OCI-LY7 (cell line): Measurements from ENCODE around the gene TMED8. TPM values are rescaled to one million over a fixed set of nuclear protein-coding genes. Genes with fewer than 3 reads are reported as not detected.

Experiments
- BruUV-seq: library from RNA; stranded (reverse); fragments of 400-500 nt; replicated peaks from 2 replicates; lab custom pipeline; 2021; lab: Mats Ljungman, UMichigan
- CTCF ChIA-PET: fragments of 300-600 bp; sonication (Branson Sonifier 250); formaldehyde crosslinking; loops from one replicate; lab custom pipeline; 2022; ENCODE audit warnings: antibody characterized with exemption; ENCODE audit not compliant: unreplicated experiment; lab: Charles Lee
- POLR2A ChIA-PET: fragments of 300-600 bp; sonication (Branson Sonifier 250); formaldehyde crosslinking; loops from one replicate; lab custom pipeline; 2022; ENCODE audit warnings: antibody characterized with exemption; lab: Charles Lee
- DNase-seq: peaks from one replicate; pipeline ENCODE4 v3.0.0-alpha.2; 2015; ENCODE audit warnings: low spot score
- H2AFZ ChIP-seq: fragments of 200-600 bp; sonication (generic), shearing (Covaris generic); 2 replicates; pipeline ENCODE4 v1.6.1; 2014; ENCODE audit warnings: mild to moderate bottlenecking, antibody characterized with exemption, low read length, moderate library complexity
- H3K27ac ChIP-seq: fragments of 200-600 bp; sonication (generic); 2 replicates; pipeline ENCODE4 v1.5.1; 2014; ENCODE audit warnings: mixed run types, low read depth, mild to moderate bottlenecking, moderate library complexity, low read length, inconsistent platforms; ENCODE audit not compliant: poor library complexity, severe bottlenecking
- H3K36me3 ChIP-seq: fragments of 200-600 bp; sonication (generic); 2 replicates; pipeline ENCODE4 v1.6.1; 2014; ENCODE audit warnings: mild to moderate bottlenecking, antibody characterized with exemption, low read length, moderate library complexity, mixed read lengths; ENCODE audit not compliant: insufficient read depth
- H3K4me1 ChIP-seq: fragments of 200-600 bp; sonication (generic); 2 replicates; pipeline ENCODE4 v1.5.1; 2014; ENCODE audit warnings: mild to moderate bottlenecking, low read length; ENCODE audit not compliant: insufficient read depth, poor library complexity, severe bottlenecking
- H3K4me2 ChIP-seq: fragments of 200-600 bp; sonication (generic); 2 replicates; pipeline ENCODE4 v1.6.1; 2014; ENCODE audit warnings: mild to moderate bottlenecking, low read length
- H3K4me3 ChIP-seq: fragments of 200-600 bp; sonication (generic); 2 replicates; pipeline ENCODE4 v1.5.1; 2014; ENCODE audit warnings: mild to moderate bottlenecking, low read depth, low read length; ENCODE audit not compliant: poor library complexity, severe bottlenecking
- H3K79me2 ChIP-seq: fragments of 200-600 bp; sonication (generic); 2 replicates; pipeline ENCODE4 v1.6.1; 2016; ENCODE audit warnings: low read depth, mild to moderate bottlenecking, low read length, moderate library complexity, mixed read lengths; ENCODE audit not compliant: insufficient read depth
- H3K9me2 ChIP-seq: fragments of 200-600 bp; sonication (generic); 2 replicates; pipeline ENCODE4 v1.6.1; 2016; ENCODE audit warnings: mild to moderate bottlenecking, low read length, mixed read lengths; ENCODE audit not compliant: insufficient read depth
- H3K9me3 ChIP-seq: fragments of 200-600 bp; sonication (generic); 2 replicates; pipeline ENCODE4 v1.6.1; 2014; ENCODE audit warnings: mild to moderate bottlenecking, mixed run types, low read length, mixed read lengths
- H4K20me1 ChIP-seq: fragments of 200-600 bp; sonication (generic); 2 replicates; pipeline ENCODE4 v1.6.1; 2014; ENCODE audit warnings: mild to moderate bottlenecking, antibody characterized with exemption, low read length, moderate library complexity, mixed read lengths; ENCODE audit not compliant: insufficient read depth
- CTCF ChIP-seq: fragments of 200-600 bp; sonication (generic); conservative IDR thresholded peaks from 2 replicates; pipeline ENCODE4 v1.5.1; 2014; ENCODE audit warnings: mild to moderate bottlenecking, antibody characterized with exemption, low read length, moderate library complexity, mixed read lengths
- EZH2phosphoT487 ChIP-seq: fragments of 200-600 bp; sonication (generic); IDR thresholded peaks from 2 replicates; pipeline ENCODE4 v1.6.1; 2018; ENCODE audit warnings: low read depth, borderline replicate concordance, mild to moderate bottlenecking, mixed run types, antibody characterized with exemption, low read length, moderate library complexity, mixed read lengths
- intact Hi-C: fragments of 100-400 bp; cut with micrococcal nuclease; formaldehyde crosslinking; loops from one replicate; pipeline ENCODE4 v1.10.0; 2022; ENCODE audit not compliant: unreplicated experiment
- total RNA-seq, 2 experiments: library from RNA; depleted of rRNA in 1 of 2; stranded (reverse); fragments of >200 nt in 1 of 2; shearing (Covaris generic) in 1 of 2; gene quantifications; 2 replicates each; pipeline ENCODE4 v1.2.3, GENCODE V29; 2014 to 2022

The TMED8 gene
- total RNA-seq, 2 experiments from 2014 or later, result 21.9 to 45.4 TPM

GRCh38 chr14:77344377-77344996 lies 32.4 kb downstream of the TMED8 start:
- Histone ChIP-seq H3K9me2 (no peaks in the 10 kb centered on the region), H3K9me3 (no peaks in the 10 kb centered on the region), H3K4me1 (peaks cover 5% of the 10 kb centered on the region), H3K27ac (no peak overlapping the region), H3K4me3 (no peak overlapping the region), H3K36me3 (peaks cover 87% of the 10 kb centered on the region), H3K4me2 (no peak overlapping the region), H4K20me1 (no peaks in the 10 kb centered on the region), H2AFZ (no peak overlapping the region), H3K79me2 (no peaks in the 10 kb centered on the region)
- TF ChIP-seq EZH2phosphoT487 (no peak), CTCF (no peak)
- intact Hi-C loops, result no loop called here
- ChIA-PET CTCF (no interaction called here), POLR2A (no interaction called here)
- no peak for DNase-seq
- BruUV-seq, result no TSS peak

GRCh38 chr14:77343662-77344061 lies 33.2 kb downstream of the TMED8 start:
- no peaks in the 10 kb centered on the region for H3K79me2 ChIP-seq
- ChIA-PET CTCF (no interaction called here), POLR2A (interaction anchor here (0.6 kb wide), 1 partner anchor 11 kb away, joined by 3 read pairs; no protein-coding TSS in a partner anchor)
- intact Hi-C loops, result no loop called here
- H3K9me3 ChIP-seq, result no peaks in the 10 kb centered on the region
- peaks cover 87% of the 10 kb centered on the region for H3K36me3 ChIP-seq
- H3K4me2 ChIP-seq, result no peak overlapping the region
- no peaks in the 10 kb centered on the region for H3K9me2 ChIP-seq
- DNase-seq, result no peak
- no peak overlapping the region for H3K4me3 ChIP-seq
- H2AFZ ChIP-seq, result no peak overlapping the region
- no peaks in the 10 kb centered on the region for H4K20me1 ChIP-seq
- no TSS peak for BruUV-seq
- H3K27ac ChIP-seq, result no peak overlapping the region
- TF ChIP-seq EZH2phosphoT487, result no peak
- no peak for TF ChIP-seq CTCF
- peaks cover 5% of the 10 kb centered on the region for H3K4me1 ChIP-seq

- no peak overlapping the region for H3K27ac ChIP-seq
- ChIA-PET POLR2A (interaction anchor here (0.6 kb wide), 1 partner anchor 12 kb away, joined by 3 read pairs; no protein-coding TSS in a partner anchor), CTCF (interaction anchor here (0.6 kb wide), 1 partner anchor 224 kb away, joined by 3 read pairs; no protein-coding TSS in a partner anchor)
- TF ChIP-seq EZH2phosphoT487, result no peak
- no peak for TF ChIP-seq CTCF
- H2AFZ ChIP-seq, result no peak overlapping the region
- no peaks in the 10 kb centered on the region for H3K9me2 ChIP-seq
- no peaks in the 10 kb centered on the region for H3K79me2 ChIP-seq
- DNase-seq, result no peak
- peaks cover 91% of the 10 kb centered on the region for H3K36me3 ChIP-seq
- H4K20me1 ChIP-seq, result no peaks in the 10 kb centered on the region
- no peak overlapping the region for H3K4me2 ChIP-seq
- BruUV-seq, result no TSS peak
- peaks cover 3% of the 10 kb centered on the region for H3K4me1 ChIP-seq
- no peak overlapping the region for H3K4me3 ChIP-seq
- no peaks in the 10 kb centered on the region for H3K9me3 ChIP-seq
- intact Hi-C loops, result no loop called here
These were observed 34.0 kb downstream of the TMED8 start for GRCh38 chr14:77342726-77343397.
